Activated effector memory CD4-positive, alpha-beta T cell treated with Interleukin-2 at 50 U/mL for 16 hours (primary cell): ENCODE data around the gene CISH.

Experiments
- DNase-seq: peaks from one replicate; pipeline ENCODE4 v3.0.0-alpha.2; 2020

CISH gene

GRCh38 chr3:50611464-50612233 is at the start of gene CISH:
Gene CISH (minus strand): TSS chr3:50611774. CDS start chr3:50611650, 124 bp downstream.
- peak; percentile 95 for DNase-seq

GRCh38 chr3:50660386-50660785 is 48.8 kb upstream of the CISH start:
- DNase-seq, result no peak

GRCh38 chr3:50658831-50659230 is 47.3 kb upstream of the CISH start:
- DNase-seq, result no peak

- no peak for DNase-seq
Measured at GRCh38 chr3:50658416-50658815, 46.8 kb upstream of the CISH start.

- no peak for DNase-seq
Measured at GRCh38 chr3:50657816-50658215, 46.2 kb upstream of the CISH start.

- DNase-seq, result no peak
Measured at GRCh38 chr3:50657407-50657806, 45.8 kb upstream of the CISH start.

- DNase-seq, result no peak
Measured at GRCh38 chr3:50656417-50657195, 45.0 kb upstream of the CISH start.

GRCh38 chr3:50655009-50655830 is 43.6 kb upstream of the CISH start:
- DNase-seq, result no peak

GRCh38 chr3:50653937-50654595 is 42.5 kb upstream of the CISH start:
- no peak for DNase-seq

- peak; percentile 29 for DNase-seq
Measured at GRCh38 chr3:50652709-50653108, 41.1 kb upstream of the CISH start.

GRCh38 chr3:50651920-50652529 is 40.5 kb upstream of the CISH start:
- no peak for DNase-seq

- no peak for DNase-seq
Measured at GRCh38 chr3:50651445-50651844, 39.9 kb upstream of the CISH start.

- no peak for DNase-seq
Measured at GRCh38 chr3:50650018-50650417, 38.4 kb upstream of the CISH start.

- no peak for DNase-seq
Measured at GRCh38 chr3:50649451-50649931, 37.9 kb upstream of the CISH start.

- no peak for DNase-seq
Measured at GRCh38 chr3:50648944-50649343, 37.4 kb upstream of the CISH start.

GRCh38 chr3:50648313-50648712 is 36.7 kb upstream of the CISH start:
- no peak for DNase-seq

- no peak for DNase-seq
Measured at GRCh38 chr3:50645378-50645777, 33.8 kb upstream of the CISH start.

GRCh38 chr3:50644561-50644960 is 33.0 kb upstream of the CISH start:
- no peak for DNase-seq

- DNase-seq, result no peak
Measured at GRCh38 chr3:50642382-50642781, 30.8 kb upstream of the CISH start.

GRCh38 chr3:50639055-50639494 is 27.5 kb upstream of the CISH start:
- no peak for DNase-seq

GRCh38 chr3:50637945-50638344 is 26.4 kb upstream of the CISH start:
- DNase-seq, result no peak

- no peak for DNase-seq
Measured at GRCh38 chr3:50637011-50637410, 25.4 kb upstream of the CISH start.
